DND-41 (cell line): ENCODE data around the gene SOCS3.

Experiments
- CTCF ChIP-seq: IDR thresholded peaks from 2 replicates; pipeline ENCODE4 v1.5.1; 2012; ENCODE audit warnings: borderline replicate concordance, low read length, moderate library complexity, mild to moderate bottlenecking; ENCODE audit not compliant: poor library complexity, severe bottlenecking; ENCODE audit errors: extremely low read depth
- EZH2 ChIP-seq: IDR thresholded peaks from 3 replicates; pipeline ENCODE4 v1.6.1; 2012; ENCODE audit warnings: borderline replicate concordance, low read depth, mild to moderate bottlenecking, moderate library complexity, low read length, inconsistent platforms; ENCODE audit not compliant: severe bottlenecking

- no peak for TF ChIP-seq EZH2
- TF ChIP-seq CTCF = no peak
Observed at GRCh38 chr17:78346605-78347250, 13.1 kb downstream of the SOCS3 start.
